Tibial nerve (tissue), 4 donors: ENCODE data around the gene NCOA3. TPM values are rescaled to one million over a fixed set of nuclear protein-coding genes. Genes with fewer than 3 reads are reported as not detected.
"Not testable (repeated sequence)": the region's sequence is repeated elsewhere in the genome, so short reads cannot be mapped to it uniquely, and the experiment has no call there.

Experiments used
- DNase-seq, 2 donors: peaks; one replicate each; pipeline ENCODE4 v3.0.0-alpha.2; 2019; ENCODE audit warnings: low spot score in 2 of 2
- H3K27ac ChIP-seq, 4 donors: fragments of 200-600 bp; sonication (generic) in 3 of 4; one replicate each; pipeline ENCODE4 v1.5.1; 2017 to 2019; ENCODE audit warnings: mild to moderate bottlenecking in 1 of 4
- H3K27me3 ChIP-seq, 2 donors: fragments of 200-600 bp; sonication (generic) in 1 of 2; one replicate each; pipeline versions ENCODE4 v1.5.1 to v1.6.0; 2017 to 2019
- H3K36me3 ChIP-seq, 3 donors: fragments of 200-600 bp; sonication (generic); one replicate each; pipeline ENCODE4 v1.5.1; 2018 to 2019
- H3K4me1 ChIP-seq, 4 donors: fragments of 200-600 bp; sonication (generic) in 3 of 4; one replicate each; pipeline ENCODE4 v1.5.1; 2017 to 2019
- H3K4me3 ChIP-seq, 4 donors: fragments of 200-600 bp; sonication (generic) in 3 of 4; one replicate each; pipeline ENCODE4 v1.5.1; 2017 to 2019; ENCODE audit warnings: mild to moderate bottlenecking in 1 of 4, moderate library complexity in 1 of 4
- H3K9me3 ChIP-seq, 4 donors: fragments of 200-600 bp; sonication (generic) in 3 of 4; one replicate each; pipeline ENCODE4 v1.5.1; 2017 to 2019
- CTCF ChIP-seq, 5 experiments: fragments of 200-600 bp in 3 of 5; fragments of 450-650 bp in 2 of 5; sonication (generic) in 3 of 5; IDR thresholded peaks; one replicate each; pipeline ENCODE4 v1.5.1; 2016 to 2019; ENCODE audit warnings: antibody characterized with exemption in 5 of 5, mild to moderate bottlenecking in 3 of 5, moderate library complexity in 2 of 5
- EP300 ChIP-seq, 2 donors: sonication (generic); formaldehyde crosslinking; IDR thresholded peaks; one replicate each; pipeline ENCODE4 v1.6.1; 2017; ENCODE audit warnings: antibody characterized with exemption in 2 of 2, mild to moderate bottlenecking in 1 of 2
- POLR2A ChIP-seq, 2 donors: fragments of 450-650 bp; IDR thresholded peaks; one replicate each; pipeline ENCODE4 v1.6.1; 2017; ENCODE audit warnings: antibody characterized with exemption in 2 of 2, mild to moderate bottlenecking in 2 of 2, moderate library complexity in 2 of 2
- WGBS, 2 donors: methylation state at CpG; one replicate each; pipeline ENCODE4 v1.1.5; 2018; 5-methylcytosine and 5-hydroxymethylcytosine counted together
- total RNA-seq, 4 donors: library from RNA; depleted of rRNA; stranded (reverse); fragments of >200 nt; gene quantifications; one replicate each; pipeline ENCODE4 v1.1.0, GENCODE V29; 2016

The NCOA3 gene
- total RNA-seq, 4 donors from 2014 or later, result 38.0 to 48.9 (median 40.7) TPM

GRCh38 chr20:47499053-47499452 lies 2.6 kb upstream of the NCOA3 start:
- no peaks in the 10 kb centered on the region for H3K36me3 ChIP-seq

GRCh38 chr20:47500082-47500481 lies 1.6 kb upstream of the NCOA3 start:
- H3K27me3 ChIP-seq, H3K4me3 ChIP-seq, H3K9me3 ChIP-seq, H3K36me3 ChIP-seq, DNase-seq: not testable (repeated sequence)
- Histone ChIP-seq H3K4me1 (peaks cover 0 to 21% (median 4%) of the 10 kb centered on the region in 4 donors), H3K27ac (peak overlapping the region in 1 of 4 donors; percentile 97)
- 99% methylated on average over 9 of the region's 9 CpGs for WGBS, 2 donors

More at GRCh38 chr20:47499053-47499452, 2.6 kb upstream of the NCOA3 start:
- Histone ChIP-seq H3K9me3 (no peaks in the 10 kb centered on the region), H3K4me1 (peaks cover 0 to 21% (median 4%) of the 10 kb centered on the region in 4 donors), H3K27me3 (no peaks in the 10 kb centered on the region), H3K4me3 (no peak overlapping the region), H3K27ac (no peak overlapping the region)
- WGBS, 2 donors, result 92 to 96% methylated on average over 5 of the region's 5 CpGs
- DNase-seq, result no peak
- TF ChIP-seq EP300 (IDR thresholded peaks at IDR 0.05) (no peak), POLR2A (IDR thresholded peaks at IDR 0.05) (no peak)

- Histone ChIP-seq H3K4me3 (no peak overlapping the region), H3K4me1 (peaks cover 0 to 25% (median 4%) of the 10 kb centered on the region in 4 donors), H3K36me3 (no peaks in the 10 kb centered on the region), H3K27me3 (no peaks in the 10 kb centered on the region), H3K27ac (peak overlapping the region in 3 of 4 donors; percentile 96 to 97 (median 97)), H3K9me3 (no peaks in the 10 kb centered on the region)
- no peak for DNase-seq
- 43 to 46% methylated on average over 4 of the region's 4 CpGs for WGBS, 2 donors
- TF ChIP-seq EP300 (IDR thresholded peaks at IDR 0.05) (no peak), POLR2A (IDR thresholded peaks at IDR 0.05) (no peak), CTCF (IDR thresholded peaks at IDR 0.05) (no peak)
Measured at GRCh38 chr20:47500554-47500953, 1.1 kb upstream of the NCOA3 start.

GRCh38 chr20:47501116-47501481 lies 588 bp upstream of the NCOA3 start:
- H3K4me3 ChIP-seq, result peak overlapping the region; percentile 86 to 99 (median 92)
- H3K4me1 ChIP-seq, result peaks cover 0 to 29% (median 5%) of the 10 kb centered on the region in 4 donors
- H3K27ac ChIP-seq, result peak overlapping the region; percentile 83 to 97 (median 96)
- no peak for DNase-seq
- TF ChIP-seq POLR2A (IDR thresholded peaks at IDR 0.05), result no peak
- TF ChIP-seq EP300 (IDR thresholded peaks at IDR 0.05), result no peak
- TF ChIP-seq CTCF (IDR thresholded peaks at IDR 0.05), result no peak
- no peaks in the 10 kb centered on the region for H3K36me3 ChIP-seq
- H3K27me3 ChIP-seq, result no peaks in the 10 kb centered on the region
- no peaks in the 10 kb centered on the region for H3K9me3 ChIP-seq
- 15 to 18% methylated on average over 5 of the region's 5 CpGs for WGBS, 2 donors

GRCh38 chr20:47502271-47503239 lies 868 bp downstream of the NCOA3 start:
- Histone ChIP-seq H3K36me3 (no peaks in the 10 kb centered on the region), H3K9me3 (no peaks in the 10 kb centered on the region), H3K27ac (peak overlapping the region; percentile 83 to 97 (median 96)), H3K4me3 (peak overlapping the region; percentile 86 to 99 (median 92)), H3K27me3 (no peaks in the 10 kb centered on the region), H3K4me1 (peaks cover 0 to 42% (median 12%) of the 10 kb centered on the region in 4 donors)
- TF ChIP-seq EP300 (IDR thresholded peaks at IDR 0.05), result peak in 1 of 2 donors; percentile 43
- TF ChIP-seq POLR2A (IDR thresholded peaks at IDR 0.05), result no peak
- 0 to 1% methylated on average over 34 of the region's 34 CpGs for WGBS, 2 donors
- peak in 1 of 2 donors; percentile 22 for DNase-seq

GRCh38 chr20:47503685-47504084 lies 2.0 kb downstream of the NCOA3 start:
- TF ChIP-seq CTCF (IDR thresholded peaks at IDR 0.05) (no peak), POLR2A (IDR thresholded peaks at IDR 0.05) (no peak), EP300 (IDR thresholded peaks at IDR 0.05) (no peak)
- no peaks in the 10 kb centered on the region for H3K9me3 ChIP-seq
- H3K27me3 ChIP-seq, result no peaks in the 10 kb centered on the region
- 41 to 49% methylated on average over 2 of the region's 2 CpGs for WGBS, 2 donors
- H3K4me3 ChIP-seq, result peak overlapping the region in 3 of 4 donors; percentile 9 to 99 (median 97)
- DNase-seq, result no peak
- H3K36me3 ChIP-seq, result no peaks in the 10 kb centered on the region
- H3K4me1 ChIP-seq, result peaks cover 0 to 50% (median 16%) of the 10 kb centered on the region in 4 donors
- H3K27ac ChIP-seq, result peak overlapping the region in 1 of 4 donors; percentile 97
